GM13976 (cell line): Measurements from ENCODE around the gene NEGR1.
"Not testable (repeated sequence)": the region's sequence is repeated elsewhere in the genome, so short reads cannot be mapped to it uniquely, and the experiment has no call there.

Source experiments
- DNase-seq: peaks from one replicate; pipeline ENCODE4 v3.0.0; 2012; ENCODE audit warnings: low spot score
- CTCF ChIP-seq: IDR thresholded peaks from 2 replicates; pipeline ENCODE4 v1.5.1; 2012; ENCODE audit warnings: borderline replicate concordance, mild to moderate bottlenecking; ENCODE audit not compliant: insufficient read depth; ENCODE audit errors: extremely low read depth, missing control alignments, control extremely low read depth
- in situ Hi-C: fragments of 300-500 bp; cut with MboI; formaldehyde crosslinking; loops from one replicate; pipeline ENCODE4 v1.12.0; 2022; ENCODE audit warnings: low sequenced_read_pairs, mixed read lengths, inconsistent platforms; ENCODE audit not compliant: unreplicated experiment

The NEGR1 gene

GRCh38 chr1:72262735-72263134, 19.6 kb downstream of the NEGR1 start:
- TF ChIP-seq CTCF, result no peak
- no peak for DNase-seq
- in situ Hi-C loops, result no loop called here

- in situ Hi-C loops, result no loop called here
- DNase-seq, result no peak
- TF ChIP-seq CTCF, result no peak
Observed at GRCh38 chr1:72253132-72253531, 29.2 kb downstream of the NEGR1 start.

- no peak for DNase-seq
- in situ Hi-C loops, result no loop called here
- no peak for TF ChIP-seq CTCF
Observed at GRCh38 chr1:72241397-72241796, 40.9 kb downstream of the NEGR1 start.

GRCh38 chr1:72235931-72236330, 46.4 kb downstream of the NEGR1 start:
- in situ Hi-C loops, DNase-seq: not testable (repeated sequence)

- in situ Hi-C loops, result no loop called here
- no peak for TF ChIP-seq CTCF
Observed at GRCh38 chr1:72235062-72235461, 47.3 kb downstream of the NEGR1 start.

GRCh38 chr1:72230746-72231145, 51.6 kb downstream of the NEGR1 start:
- in situ Hi-C loops, result no loop called here
- DNase-seq, result no peak
- TF ChIP-seq CTCF, result no peak

More at GRCh38 chr1:72235062-72235461, 47.3 kb downstream of the NEGR1 start:
- no peak for DNase-seq

- in situ Hi-C loops, result no loop called here
- no peak for TF ChIP-seq CTCF
- DNase-seq, result no peak
Observed at GRCh38 chr1:72229893-72230292, 52.4 kb downstream of the NEGR1 start.

- DNase-seq, result no peak
- TF ChIP-seq CTCF, result no peak
- in situ Hi-C loops, result no loop called here
Observed at GRCh38 chr1:72227667-72228066, 54.7 kb downstream of the NEGR1 start.
